GM12874 (cell line): ENCODE data around the gene PKIB.

Experiments used
- TF ChIP-seq, protein P1 (sequence below): IDR thresholded peaks from 2 replicates; pipeline ENCODE4 v1.5.1; 2011; ENCODE audit warnings: low read depth, mild to moderate bottlenecking, control low read depth, low read length, moderate library complexity; ENCODE audit not compliant: insufficient read depth

The PKIB gene

DNA sequence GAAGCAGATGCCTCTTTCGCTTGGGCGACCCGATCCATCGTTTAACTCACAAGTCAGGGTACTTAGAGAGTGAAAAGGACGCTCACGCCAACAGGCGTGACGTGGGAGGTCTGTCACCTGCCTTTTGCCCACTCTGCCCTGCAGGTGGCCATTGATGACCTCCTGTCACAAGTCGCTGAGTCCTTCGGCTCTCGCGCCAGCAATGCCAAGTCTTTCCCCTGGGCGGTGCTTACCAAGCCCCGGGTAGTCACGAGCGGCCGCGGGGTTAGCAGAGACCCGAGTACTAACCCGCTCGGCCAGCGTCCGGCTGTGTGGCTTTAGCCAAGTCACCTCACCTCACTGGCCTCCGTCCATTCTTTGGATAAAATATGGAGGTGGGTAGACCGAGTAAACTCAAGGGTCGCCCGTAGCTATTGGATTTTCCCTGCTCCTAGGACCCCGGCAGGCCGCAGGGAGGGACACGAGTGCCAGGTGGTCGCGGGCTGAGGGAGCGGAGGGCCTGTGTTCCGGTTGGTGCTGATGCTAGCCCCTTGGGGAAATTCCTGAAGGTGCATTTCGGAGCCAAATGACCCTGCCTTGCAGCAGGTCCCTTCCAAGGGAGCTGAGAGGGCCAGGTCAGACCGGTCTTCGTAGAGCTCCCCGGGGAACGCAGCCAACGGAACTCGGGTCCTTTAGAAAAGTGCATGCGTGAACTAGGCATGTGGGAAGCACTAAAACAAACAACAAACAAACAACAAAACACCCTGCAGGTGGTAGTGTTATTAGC is 668 bp downstream of the PKIB start:
- TF ChIP-seq, protein P1, sequence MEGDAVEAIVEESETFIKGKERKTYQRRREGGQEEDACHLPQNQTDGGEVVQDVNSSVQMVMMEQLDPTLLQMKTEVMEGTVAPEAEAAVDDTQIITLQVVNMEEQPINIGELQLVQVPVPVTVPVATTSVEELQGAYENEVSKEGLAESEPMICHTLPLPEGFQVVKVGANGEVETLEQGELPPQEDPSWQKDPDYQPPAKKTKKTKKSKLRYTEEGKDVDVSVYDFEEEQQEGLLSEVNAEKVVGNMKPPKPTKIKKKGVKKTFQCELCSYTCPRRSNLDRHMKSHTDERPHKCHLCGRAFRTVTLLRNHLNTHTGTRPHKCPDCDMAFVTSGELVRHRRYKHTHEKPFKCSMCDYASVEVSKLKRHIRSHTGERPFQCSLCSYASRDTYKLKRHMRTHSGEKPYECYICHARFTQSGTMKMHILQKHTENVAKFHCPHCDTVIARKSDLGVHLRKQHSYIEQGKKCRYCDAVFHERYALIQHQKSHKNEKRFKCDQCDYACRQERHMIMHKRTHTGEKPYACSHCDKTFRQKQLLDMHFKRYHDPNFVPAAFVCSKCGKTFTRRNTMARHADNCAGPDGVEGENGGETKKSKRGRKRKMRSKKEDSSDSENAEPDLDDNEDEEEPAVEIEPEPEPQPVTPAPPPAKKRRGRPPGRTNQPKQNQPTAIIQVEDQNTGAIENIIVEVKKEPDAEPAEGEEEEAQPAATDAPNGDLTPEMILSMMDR: 0 out of 2 replicates have a peak, but pooled peaks have one; percentile 6

- TF ChIP-seq, protein P1: no peak
Measured at GRCh38 chr6:122612838-122613237, 2.6 kb downstream of the PKIB start.

- TF ChIP-seq, protein P1: no peak
Measured at GRCh38 chr6:122614303-122614702, 4.1 kb downstream of the PKIB start.

DNA sequence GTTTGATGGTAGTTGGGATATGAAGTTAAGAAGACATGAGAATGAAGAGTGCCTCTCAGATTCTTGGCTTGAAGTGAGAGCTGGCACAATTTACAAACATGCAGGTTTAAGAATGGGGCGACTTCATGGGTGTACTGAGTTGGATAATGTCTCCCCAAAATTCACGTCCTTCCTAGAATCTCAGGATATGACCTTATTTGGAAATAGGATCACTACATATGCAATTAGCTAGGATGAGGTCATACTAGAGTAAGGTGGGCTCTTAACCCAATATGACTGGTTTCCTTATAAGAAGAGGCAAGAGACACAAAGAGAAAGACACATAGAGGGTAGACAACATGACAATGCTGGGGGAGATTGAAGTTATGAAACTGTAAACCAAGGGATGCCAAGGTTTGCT is 5.2 kb downstream of the PKIB start:
- TF ChIP-seq, protein P1: no peak

- TF ChIP-seq, protein P1: no peak
Measured at GRCh38 chr6:122616877-122617276, 6.7 kb downstream of the PKIB start.

DNA sequence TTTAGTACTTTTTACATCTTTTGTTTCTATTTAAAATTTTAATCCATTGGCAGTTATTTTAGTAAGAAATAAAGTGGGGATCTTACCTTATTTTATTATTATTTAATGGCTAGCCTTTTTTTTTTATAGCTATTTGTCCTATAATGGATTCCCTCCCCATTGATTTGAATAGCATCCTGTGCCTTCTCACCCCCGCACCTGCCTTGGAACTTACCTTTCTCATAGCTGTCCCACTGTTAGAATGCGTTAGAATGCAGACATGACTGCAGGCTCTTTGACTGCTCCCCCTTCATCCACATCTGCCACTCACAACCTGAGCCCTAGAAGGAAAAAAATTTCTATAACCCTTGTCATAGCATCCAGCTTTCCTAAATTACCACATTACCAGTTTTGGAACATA is 9.1 kb downstream of the PKIB start:
- TF ChIP-seq, protein P1: no peak

DNA sequence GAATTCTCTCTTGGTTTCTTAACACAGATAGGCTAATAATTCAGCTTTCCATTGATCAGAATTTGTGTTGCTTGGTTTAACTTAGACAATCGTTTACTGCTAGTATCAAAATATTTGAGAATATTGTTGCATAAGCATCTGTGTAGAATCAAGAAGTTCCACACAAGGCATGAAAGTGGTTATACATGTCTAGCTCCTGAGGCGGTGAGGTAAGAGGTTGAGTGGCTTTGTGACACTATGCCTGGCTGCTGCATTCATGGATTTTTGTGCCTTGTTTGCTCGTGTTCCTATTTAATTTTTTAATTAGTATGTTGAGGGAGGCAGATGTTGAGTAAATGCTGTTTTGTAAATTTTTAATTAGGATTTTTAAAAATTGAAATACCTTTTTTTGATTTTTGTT is 10.2 kb downstream of the PKIB start:
- TF ChIP-seq, protein P1: no peak

- TF ChIP-seq, protein P1: no peak
Measured at GRCh38 chr6:122620902-122621301, 10.7 kb downstream of the PKIB start.
